SK-N-MC (cell line): Measurements from ENCODE around the gene SH3D19.

Experiments
- EZH2 ChIP-seq: fragments of 200-600 bp; sonication (generic); IDR thresholded peaks from one replicate; pipeline ENCODE4 v1.6.1; 2017; ENCODE audit warnings: antibody characterized with exemption
- FOXP2 ChIP-seq: optimal IDR thresholded peaks from 2 replicates; pipeline ENCODE3; 2011; ENCODE audit warnings: mild to moderate bottlenecking, moderate library complexity; ENCODE audit not compliant: insufficient read depth; ENCODE audit errors: extremely low read length, control extremely low read depth
- POLR2AphosphoS5 ChIP-seq: IDR thresholded peaks from 2 replicates; pipeline ENCODE4 v1.6.1; 2012; ENCODE audit warnings: mild to moderate bottlenecking, low read depth, low read length, borderline replicate concordance

GRCh38 chr4:151239608-151240007, 85.8 kb downstream of the SH3D19 start:
- TF ChIP-seq EZH2 = no peak
- TF ChIP-seq POLR2AphosphoS5 = no peak
- TF ChIP-seq FOXP2 = no peak
